Activated CD4-positive, alpha-beta T cell treated with anti-CD3 and anti-CD28 coated beads, Interleukin-10, Interleukin-2, amounts not matched to agents 100 ng/mL and 50 ng/mL, durations not matched to agents 16 hours and 8 hours (primary cell): ENCODE measurements around the gene CRHR2.
A peak's percentile ranks its signal among the peaks of the same experiment; 100 is the strongest.
"Not testable (repeated sequence)": the region's sequence is repeated elsewhere in the genome, so short reads cannot be mapped to it uniquely, and the experiment has no call there.

ENCODE experiments used
- DNase-seq: peaks from one replicate; pipeline ENCODE4 v3.0.0-alpha.2; 2020

CRHR2 gene

GRCh38 chr7:30652132-30652531 is 30.1 kb downstream of the CRHR2 start:
- no peak for DNase-seq

GRCh38 chr7:30650421-30650808 is 31.8 kb downstream of the CRHR2 start:
- no peak for DNase-seq

GRCh38 chr7:30649717-30650420 is 32.4 kb downstream of the CRHR2 start:
- DNase-seq, result no peak

- no peak for DNase-seq
Observed at GRCh38 chr7:30648744-30649540, 33.3 kb downstream of the CRHR2 start.

DNA sequence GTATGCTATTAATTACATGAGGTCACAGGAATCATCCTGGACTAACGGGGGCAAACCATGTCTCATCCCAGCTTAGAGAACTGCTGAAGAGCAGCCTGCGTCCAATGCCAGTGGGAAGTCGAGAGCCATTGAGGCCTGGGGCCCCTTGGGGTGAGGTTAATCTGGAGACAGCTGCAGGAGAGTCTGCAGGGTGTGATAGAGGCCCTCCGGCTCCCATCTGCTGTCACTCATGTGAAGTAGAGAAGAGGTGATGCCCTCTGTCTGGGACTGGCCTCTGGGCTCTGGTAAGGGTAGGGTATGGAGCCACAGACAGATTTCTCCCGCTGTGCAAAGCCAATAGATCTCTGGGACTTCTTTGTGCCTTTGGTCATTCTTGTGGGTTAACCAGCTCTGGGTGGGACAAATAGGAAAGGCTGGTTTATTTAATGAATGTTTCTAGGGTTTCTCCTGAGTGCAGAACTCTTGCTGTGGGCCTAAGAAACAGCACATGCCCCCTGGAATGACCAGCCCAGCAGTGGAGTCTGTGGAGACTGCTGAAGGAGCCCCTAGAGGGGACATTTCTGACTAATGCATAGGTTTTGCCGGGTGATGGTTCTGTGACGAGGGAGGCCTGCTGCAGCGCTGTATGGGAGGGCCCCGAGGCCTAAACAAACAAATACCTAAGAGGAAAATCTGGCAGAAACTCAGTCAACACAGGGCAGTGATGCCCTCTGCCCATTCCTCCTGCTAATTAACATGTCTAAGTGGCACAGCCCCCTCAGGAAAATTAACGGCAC is 34.5 kb downstream of the CRHR2 start:
- no peak for DNase-seq

DNA sequence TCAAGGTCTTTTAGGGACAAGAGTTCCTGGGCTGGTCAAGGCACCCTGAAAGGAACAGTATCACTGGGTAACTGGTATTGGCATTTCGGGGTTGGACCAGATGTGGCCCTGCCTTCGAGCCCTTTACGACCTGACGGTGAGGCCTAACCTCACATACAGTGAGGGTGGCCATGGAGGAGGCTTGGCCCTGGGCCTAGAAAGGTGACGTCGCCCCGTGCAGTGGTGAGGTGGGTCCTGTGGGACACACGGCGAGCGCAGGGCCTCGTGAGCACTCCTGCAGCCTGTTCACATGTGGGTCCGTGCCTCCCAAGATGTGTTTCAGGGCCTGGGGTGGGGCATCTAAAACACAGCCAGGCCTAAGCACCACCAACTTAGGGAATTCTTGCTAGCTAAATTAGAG is 36.1 kb downstream of the CRHR2 start:
- no peak for DNase-seq

- no peak for DNase-seq
Observed at GRCh38 chr7:30645661-30646060, 36.6 kb downstream of the CRHR2 start.

- no peak for DNase-seq
Observed at GRCh38 chr7:30644286-30644955, 37.8 kb downstream of the CRHR2 start.

GRCh38 chr7:30642789-30643188 is 39.5 kb downstream of the CRHR2 start:
- DNase-seq, result no peak

DNA sequence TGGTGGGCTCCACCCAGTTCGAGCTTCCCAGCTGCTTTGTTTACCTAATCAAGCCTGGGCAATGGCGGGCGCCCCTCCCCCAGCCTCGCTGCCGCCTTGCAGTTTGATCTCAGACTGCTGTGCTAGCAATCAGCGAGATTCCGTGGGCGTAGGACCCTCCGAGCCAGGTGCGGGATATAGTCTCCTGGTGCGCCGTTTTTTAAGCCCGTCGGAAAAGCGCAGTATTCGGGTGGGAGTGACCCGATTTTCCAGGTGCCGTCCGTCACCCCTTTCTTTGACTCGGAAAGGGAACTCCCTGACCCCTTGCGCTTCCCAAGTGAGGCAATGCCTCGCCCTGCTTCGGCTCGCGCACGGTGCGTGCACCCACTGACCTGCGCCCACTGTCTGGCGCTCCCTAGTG is 39.9 kb downstream of the CRHR2 start:
- DNase-seq, result not testable (repeated sequence)

GRCh38 chr7:30635798-30636197 is 46.5 kb downstream of the CRHR2 start:
- no peak for DNase-seq

GRCh38 chr7:30634634-30635201 is 47.5 kb downstream of the CRHR2 start:
- no peak for DNase-seq

- no peak for DNase-seq
Observed at GRCh38 chr7:30634193-30634626, 48.0 kb downstream of the CRHR2 start.

DNA sequence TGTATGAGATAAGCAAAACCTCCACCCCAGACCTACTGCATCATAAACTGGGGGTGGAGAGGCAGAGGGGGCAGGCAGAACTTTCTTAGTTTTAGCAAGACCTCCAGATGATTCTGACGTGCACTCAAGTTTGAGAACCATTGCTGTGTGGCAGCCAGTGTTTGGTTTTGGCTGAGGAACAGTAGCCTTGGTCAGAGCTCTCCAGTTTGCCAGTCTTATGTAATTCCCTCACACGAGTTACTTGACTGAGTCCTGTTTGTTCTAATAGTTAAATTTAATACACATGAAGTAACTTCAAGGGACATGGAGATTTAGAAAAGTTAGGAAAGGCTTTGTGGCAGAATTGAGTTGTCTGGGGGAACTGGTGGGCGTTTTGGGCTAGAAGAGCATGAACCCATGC is 49.0 kb downstream of the CRHR2 start:
- DNase-seq, result no peak

- DNase-seq, result no peak
Observed at GRCh38 chr7:30630986-30631385, 51.3 kb downstream of the CRHR2 start.

DNA sequence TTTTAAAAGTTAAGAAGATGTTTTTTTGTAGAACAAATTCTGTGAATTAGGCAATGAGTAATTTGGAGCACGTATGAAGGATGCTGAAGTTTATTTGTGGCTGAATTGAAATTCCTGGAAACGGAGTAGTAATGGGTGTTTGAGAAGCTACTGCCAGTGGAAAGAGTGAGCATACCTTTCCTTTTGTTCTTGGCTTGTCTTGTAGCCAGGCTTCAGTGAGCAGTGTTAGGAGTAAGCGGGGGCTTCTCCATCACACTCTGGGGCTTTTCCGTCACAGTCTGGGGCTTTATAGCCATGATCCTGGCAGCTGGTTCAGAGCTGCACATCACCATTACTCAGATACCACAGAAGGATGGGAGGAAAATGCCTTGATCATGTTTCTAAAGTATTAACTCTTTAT is 55.2 kb downstream of the CRHR2 start:
- DNase-seq, result peak; percentile 42

DNA sequence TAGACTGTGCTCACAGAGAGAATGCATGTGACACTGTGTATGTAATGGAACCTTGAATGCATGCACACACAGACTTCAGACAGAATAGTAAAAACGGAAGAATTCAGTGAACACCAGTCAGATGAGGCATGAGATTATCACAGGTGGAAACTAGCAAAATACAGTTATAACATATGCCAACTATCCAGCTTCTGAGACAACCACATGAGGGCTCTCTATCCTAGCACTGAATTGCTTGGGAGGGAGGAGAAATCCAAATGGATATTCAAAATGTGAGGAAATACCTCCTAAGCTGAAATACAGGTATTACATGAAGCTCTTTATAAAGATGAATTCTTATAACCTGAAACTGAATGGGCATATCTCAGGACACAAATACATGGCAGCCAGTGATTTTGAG is 57.0 kb downstream of the CRHR2 start:
- no peak for DNase-seq

- DNase-seq, result no peak
Observed at GRCh38 chr7:30618961-30619360, 63.3 kb downstream of the CRHR2 start.

- DNase-seq, result no peak
Observed at GRCh38 chr7:30618080-30618676, 64.1 kb downstream of the CRHR2 start.

DNA sequence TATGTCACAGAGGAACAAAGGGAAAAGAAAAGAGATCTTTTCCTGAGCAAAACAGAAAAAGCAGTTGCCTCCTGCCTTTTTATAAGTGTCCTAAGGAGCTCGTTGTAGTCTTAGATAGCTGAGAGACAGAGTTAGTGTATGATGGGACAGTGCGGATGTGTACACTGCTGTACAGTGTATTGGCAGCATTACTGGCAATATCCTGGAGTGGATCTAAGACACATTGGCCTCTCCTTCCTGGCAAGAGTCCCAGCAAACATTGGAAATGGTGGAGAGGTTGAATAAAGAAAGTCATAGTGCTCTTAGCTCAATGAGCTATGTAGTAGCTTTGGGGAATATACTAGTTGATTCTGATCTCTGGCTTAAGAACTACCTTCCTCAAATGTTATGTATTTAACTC is 64.9 kb downstream of the CRHR2 start:
- no peak for DNase-seq

DNA sequence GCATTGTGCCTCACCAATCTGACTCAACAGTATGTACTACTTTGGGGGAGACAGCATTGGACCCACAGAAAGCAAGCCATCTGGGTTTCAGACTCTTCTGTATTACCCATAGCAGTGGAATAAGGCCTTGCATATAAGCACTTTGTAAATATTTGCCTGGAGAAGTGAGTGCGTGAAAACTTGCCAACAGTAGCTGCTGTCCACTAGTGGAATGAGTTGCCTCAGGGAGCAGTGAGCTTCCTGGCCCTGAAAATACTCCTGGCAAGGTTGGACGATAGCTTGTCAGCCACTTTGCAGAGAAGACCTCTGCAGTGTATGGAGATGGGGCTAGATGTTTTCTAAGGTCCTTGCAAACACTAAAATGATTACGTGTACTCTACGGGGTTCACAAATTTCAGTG is 65.9 kb downstream of the CRHR2 start:
- no peak for DNase-seq
